HEK293 (cell line): ENCODE data around the gene POF1B.
"Not testable (repeated sequence)": the region's sequence is repeated elsewhere in the genome, so short reads cannot be mapped to it uniquely, and the experiment has no call there.

Experiments used
- ZNF280C ChIP-seq: fragments of 450-650 bp; formaldehyde crosslinking; IDR thresholded peaks from 2 replicates; pipeline ENCODE4 v1.5.1; 2016; ENCODE audit warnings: missing biosample characterization, missing genetic modification characterization
- ZNF398 ChIP-seq: fragments of 450-650 bp; formaldehyde crosslinking; IDR thresholded peaks from 2 replicates; pipeline ENCODE4 v1.5.1; 2017; ENCODE audit warnings: missing biosample characterization, missing genetic modification characterization
- ZNF426 ChIP-seq: fragments of 450-650 bp; formaldehyde crosslinking; IDR thresholded peaks from 2 replicates; pipeline ENCODE4 v1.5.1; 2017; ENCODE audit warnings: missing biosample characterization, missing genetic modification characterization, mild to moderate bottlenecking, inconsistent platforms, moderate library complexity
- ZNF596 ChIP-seq: fragments of 450-650 bp; IDR thresholded peaks from 2 replicates; pipeline ENCODE4 v1.5.0; 2018; ENCODE audit warnings: missing biosample characterization, mild to moderate bottlenecking, missing genetic modification characterization, moderate library complexity

DNA sequence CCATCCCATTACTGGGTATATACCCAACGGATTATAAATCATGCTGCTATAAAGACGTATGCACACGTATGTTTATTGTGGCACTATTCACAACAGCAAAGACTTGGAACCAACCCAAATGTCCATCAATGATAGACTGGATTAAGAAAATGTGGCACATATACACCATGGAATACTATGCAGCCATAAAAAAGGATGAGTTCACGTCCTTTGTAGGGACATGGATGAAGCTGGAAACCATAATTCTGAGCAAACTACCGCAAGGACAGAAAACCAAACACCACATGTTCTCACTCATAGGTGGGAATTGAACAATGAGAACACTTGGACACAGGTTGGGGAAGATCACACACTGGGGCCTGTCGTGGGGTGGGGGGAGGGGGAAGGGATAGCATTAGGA, 94.2 kb downstream of the POF1B start:
- TF ChIP-seq ZNF596, ZNF280C, ZNF398, ZNF426 (tag by site-specific recombination): not testable (repeated sequence)
